OCI-LY3 (cell line): ENCODE results near the gene CAMKMT.
A peak's percentile ranks its signal among the peaks of the same experiment; 100 is the strongest.

ENCODE experiments used
- H2AFZ ChIP-seq: fragments of 200-600, 300-600 bp; shearing (Covaris generic); 2 replicates; pipeline ENCODE4 v1.6.0; 2014; ENCODE audit warnings: antibody characterized with exemption, low read depth, low read length
- H3K27ac ChIP-seq: fragments of 200-600, 300-600 bp; sonication (generic); 2 replicates; pipeline ENCODE4 v1.5.1; 2014; ENCODE audit warnings: mild to moderate bottlenecking, low read length, moderate library complexity, mixed read lengths
- H3K27me3 ChIP-seq: fragments of 200-600, 300-600 bp; sonication (generic); 2 replicates; pipeline ENCODE4 v1.6.1; 2014; ENCODE audit warnings: low read depth, low read length, mixed read lengths
- H3K36me3 ChIP-seq: fragments of 200-600, 300-600 bp; sonication (generic); replicated peaks from 2 replicates; pipeline ENCODE3; 2014; ENCODE audit warnings: low read depth, low read length, mixed read lengths
- H3K4me1 ChIP-seq: fragments of 300-600, 200-600 bp; sonication (generic); 2 replicates; pipeline ENCODE4 v1.6.1; 2014; ENCODE audit warnings: low read length, mixed read lengths
- H3K4me2 ChIP-seq: fragments of 200-600, 300-600 bp; sonication (generic); 2 replicates; pipeline ENCODE4 v1.6.1; 2014; ENCODE audit warnings: low read length, mixed read lengths
- H3K4me3 ChIP-seq: fragments of 300-600, 200-600 bp; sonication (generic); 2 replicates; pipeline ENCODE4 v1.5.1; 2014; ENCODE audit warnings: antibody characterized with exemption, mild to moderate bottlenecking, low read length, moderate library complexity
- H3K79me2 ChIP-seq: fragments of 300-600, 200-600 bp; shearing (Covaris generic); 2 replicates; pipeline ENCODE4 v1.6.1; 2014; ENCODE audit warnings: mild to moderate bottlenecking, low read length, mixed read lengths
- H3K9ac ChIP-seq: fragments of 300-600, 200-600 bp; shearing (Covaris generic); 2 replicates; pipeline ENCODE4 v1.6.0; 2014; ENCODE audit warnings: mild to moderate bottlenecking, low read length, moderate library complexity
- H3K9me3 ChIP-seq: fragments of 200-600, 300-600 bp; shearing (Covaris generic); 2 replicates; pipeline ENCODE4 v1.6.1; 2014; ENCODE audit warnings: low read length, mixed read lengths; ENCODE audit not compliant: insufficient read depth
- H4K20me1 ChIP-seq: fragments of 200-600, 300-600 bp; sonication (generic); 2 replicates; pipeline ENCODE4 v1.6.1; 2016; ENCODE audit warnings: low read length, mixed read lengths; ENCODE audit not compliant: insufficient read depth
- EZH2phosphoT487 ChIP-seq: fragments of 200-600 bp; shearing (Covaris generic); IDR thresholded peaks from 2 replicates; pipeline ENCODE4 v1.6.1; 2018; ENCODE audit warnings: antibody characterized with exemption, mixed run types, low read depth
- TF ChIP-seq, protein P1 (sequence below): fragments of 200-600, 300-600 bp; sonication (generic); IDR thresholded peaks from 2 replicates; pipeline ENCODE4 v1.5.1; 2014; ENCODE audit warnings: antibody characterized with exemption, low read length, low read depth

CAMKMT gene

GRCh38 chr2:44578471-44579093 is 216.8 kb downstream of the CAMKMT start:
- H3K9ac ChIP-seq, result no peak overlapping the region
- H3K4me1 ChIP-seq, result peaks cover 18% of the 10 kb centered on the region
- no peaks in the 10 kb centered on the region for H3K79me2 ChIP-seq
- no peak overlapping the region for H2AFZ ChIP-seq
- H3K4me2 ChIP-seq, result peak overlapping the region; percentile 39
- H3K4me3 ChIP-seq, result peak overlapping the region; percentile 19; the same call in 1 of the 2 replicates
- TF ChIP-seq EZH2phosphoT487, result no peak
- TF ChIP-seq, protein P1, sequence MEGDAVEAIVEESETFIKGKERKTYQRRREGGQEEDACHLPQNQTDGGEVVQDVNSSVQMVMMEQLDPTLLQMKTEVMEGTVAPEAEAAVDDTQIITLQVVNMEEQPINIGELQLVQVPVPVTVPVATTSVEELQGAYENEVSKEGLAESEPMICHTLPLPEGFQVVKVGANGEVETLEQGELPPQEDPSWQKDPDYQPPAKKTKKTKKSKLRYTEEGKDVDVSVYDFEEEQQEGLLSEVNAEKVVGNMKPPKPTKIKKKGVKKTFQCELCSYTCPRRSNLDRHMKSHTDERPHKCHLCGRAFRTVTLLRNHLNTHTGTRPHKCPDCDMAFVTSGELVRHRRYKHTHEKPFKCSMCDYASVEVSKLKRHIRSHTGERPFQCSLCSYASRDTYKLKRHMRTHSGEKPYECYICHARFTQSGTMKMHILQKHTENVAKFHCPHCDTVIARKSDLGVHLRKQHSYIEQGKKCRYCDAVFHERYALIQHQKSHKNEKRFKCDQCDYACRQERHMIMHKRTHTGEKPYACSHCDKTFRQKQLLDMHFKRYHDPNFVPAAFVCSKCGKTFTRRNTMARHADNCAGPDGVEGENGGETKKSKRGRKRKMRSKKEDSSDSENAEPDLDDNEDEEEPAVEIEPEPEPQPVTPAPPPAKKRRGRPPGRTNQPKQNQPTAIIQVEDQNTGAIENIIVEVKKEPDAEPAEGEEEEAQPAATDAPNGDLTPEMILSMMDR, result no peak
- no peaks in the 10 kb centered on the region for H4K20me1 ChIP-seq
- H3K27ac ChIP-seq, result no peak overlapping the region
- H3K36me3 ChIP-seq, result no peaks in the 10 kb centered on the region
- H3K27me3 ChIP-seq, result no peaks in the 10 kb centered on the region
- H3K9me3 ChIP-seq, result no peaks in the 10 kb centered on the region

DNA sequence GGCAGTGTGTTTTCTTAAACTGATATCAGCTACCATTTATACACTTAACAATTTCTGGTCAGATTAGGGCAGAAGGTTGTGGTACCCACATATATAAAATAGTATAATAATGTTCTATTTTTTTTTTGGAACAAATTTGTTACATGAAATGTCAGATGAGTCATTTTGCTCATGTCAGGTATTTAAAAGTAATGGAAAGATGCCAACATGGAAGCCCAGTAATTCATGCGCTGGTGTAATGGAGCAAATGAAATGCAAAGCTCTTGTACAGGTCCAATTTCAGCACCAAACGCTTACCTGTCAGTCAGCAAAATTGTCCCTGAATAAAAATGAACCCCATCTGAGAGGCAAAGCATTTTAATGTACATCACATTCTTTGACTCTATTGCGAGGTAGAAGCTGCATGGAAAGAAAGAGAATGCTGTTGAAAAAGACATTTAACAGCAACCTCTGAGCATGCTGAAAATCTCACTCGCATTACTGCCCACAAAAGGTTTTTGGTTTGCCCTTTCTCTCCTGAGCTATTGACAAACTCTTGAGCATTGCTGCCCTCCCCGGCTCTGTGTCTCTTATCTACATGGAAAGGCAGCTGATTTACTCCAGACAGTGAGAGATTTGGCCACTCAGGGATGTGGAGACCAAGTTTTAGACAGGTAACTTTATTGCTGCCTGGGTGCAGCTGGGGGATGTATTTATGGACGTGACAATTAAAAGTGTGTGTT is 217.5 kb downstream of the CAMKMT start:
- TF ChIP-seq, protein P1, result no peak
- no peak for TF ChIP-seq EZH2phosphoT487
- Histone ChIP-seq H2AFZ (no peak overlapping the region), H4K20me1 (no peaks in the 10 kb centered on the region), H3K79me2 (no peaks in the 10 kb centered on the region), H3K4me3 (no peak overlapping the region), H3K9ac (no peak overlapping the region), H3K27me3 (no peaks in the 10 kb centered on the region), H3K4me2 (peak overlapping the region; percentile 39), H3K36me3 (no peaks in the 10 kb centered on the region), H3K4me1 (peaks cover 18% of the 10 kb centered on the region), H3K27ac (no peak overlapping the region), H3K9me3 (no peaks in the 10 kb centered on the region)

- Histone ChIP-seq H3K27me3 (no peaks in the 10 kb centered on the region), H3K36me3 (no peaks in the 10 kb centered on the region), H3K9me3 (no peaks in the 10 kb centered on the region), H3K4me3 (no peak overlapping the region), H4K20me1 (no peaks in the 10 kb centered on the region), H2AFZ (no peak overlapping the region), H3K27ac (no peak overlapping the region), H3K4me2 (no peak overlapping the region), H3K9ac (no peak overlapping the region), H3K79me2 (no peaks in the 10 kb centered on the region), H3K4me1 (peaks cover 18% of the 10 kb centered on the region)
- TF ChIP-seq, protein P1, result no peak
- TF ChIP-seq EZH2phosphoT487, result no peak
Measured at GRCh38 chr2:44579837-44580230, 218.1 kb downstream of the CAMKMT start.

GRCh38 chr2:44580875-44581515 is 219.2 kb downstream of the CAMKMT start:
- no peak overlapping the region for H3K4me2 ChIP-seq
- no peak overlapping the region for H3K4me3 ChIP-seq
- no peaks in the 10 kb centered on the region for H3K36me3 ChIP-seq
- H3K27ac ChIP-seq, result no peak overlapping the region
- no peak overlapping the region for H3K9ac ChIP-seq
- no peaks in the 10 kb centered on the region for H3K27me3 ChIP-seq
- TF ChIP-seq, protein P1, result no peak
- no peak for TF ChIP-seq EZH2phosphoT487
- H2AFZ ChIP-seq, result no peak overlapping the region
- peaks cover 18% of the 10 kb centered on the region for H3K4me1 ChIP-seq
- H3K9me3 ChIP-seq, result no peaks in the 10 kb centered on the region
- no peaks in the 10 kb centered on the region for H3K79me2 ChIP-seq
- no peaks in the 10 kb centered on the region for H4K20me1 ChIP-seq
